ENCODE measurements around the gene DVL1.

GRCh38 chr1:1298861-1299685, 50.1 kb downstream of the DVL1 start:
- no peak for TF ChIP-seq CTCF (IDR thresholded peaks at IDR 0.05; ENCODE audit: poor library complexity, severe bottlenecking)
- TF ChIP-seq EP300 (conservative IDR thresholded peaks at IDR 0.05; ENCODE audit: poor library complexity, severe bottlenecking), result no peak
